ENCODE results near the gene TUG1. TPM values are rescaled to one million over a fixed set of nuclear protein-coding genes. Genes with fewer than 3 reads are reported as not detected.

Gene TUG1
- total RNA-seq, 1 experiment from 2014 or later: 39.3 TPM

GRCh38 chr22:30998329-30998728 is 29.3 kb downstream of the TUG1 start:
- DNase-seq (ENCODE audit: low read depth): peak; percentile 20

- no peak for DNase-seq (ENCODE audit: low read depth)
Measured at GRCh38 chr22:31001124-31001770, 32.2 kb downstream of the TUG1 start.

GRCh38 chr22:31005535-31005934 is 36.5 kb downstream of the TUG1 start:
- no peak for DNase-seq (ENCODE audit: low read depth)

DNA sequence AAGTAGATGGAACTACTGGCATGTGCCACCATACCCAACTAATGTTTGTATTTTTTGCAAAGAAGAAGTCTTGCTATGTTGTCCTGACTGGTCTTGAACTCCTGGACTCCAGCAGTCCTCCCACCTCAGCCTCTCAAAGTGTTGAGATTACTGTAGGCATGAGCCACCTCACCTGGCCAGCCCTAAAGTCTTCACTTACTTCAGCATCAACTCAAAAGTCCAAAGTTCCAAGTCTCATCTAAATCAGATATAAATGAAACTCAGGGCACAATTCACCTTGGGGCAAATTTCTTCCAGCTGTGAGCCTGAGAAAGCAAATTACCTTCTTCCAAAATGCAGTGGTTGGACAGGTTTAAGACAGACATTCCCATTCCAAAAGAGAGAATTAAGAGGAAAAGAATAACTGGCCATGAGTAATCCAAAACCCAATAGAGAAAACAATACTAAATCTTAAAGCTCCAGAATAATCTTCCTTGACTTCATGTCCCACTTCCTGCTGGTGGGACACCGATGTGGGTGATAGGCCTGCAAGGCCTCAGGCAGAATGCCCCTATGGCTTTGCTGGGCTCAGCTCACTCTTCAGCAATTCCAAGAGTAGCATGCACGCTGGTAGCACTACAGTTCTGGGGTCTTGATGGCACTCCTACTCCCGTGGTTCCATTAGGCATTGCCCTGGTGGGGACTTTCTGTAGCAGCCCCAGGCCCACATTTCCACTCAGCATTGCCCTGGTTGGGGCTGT is 50.3 kb downstream of the TUG1 start:
- no peak for DNase-seq (ENCODE audit: low read depth)

DNA sequence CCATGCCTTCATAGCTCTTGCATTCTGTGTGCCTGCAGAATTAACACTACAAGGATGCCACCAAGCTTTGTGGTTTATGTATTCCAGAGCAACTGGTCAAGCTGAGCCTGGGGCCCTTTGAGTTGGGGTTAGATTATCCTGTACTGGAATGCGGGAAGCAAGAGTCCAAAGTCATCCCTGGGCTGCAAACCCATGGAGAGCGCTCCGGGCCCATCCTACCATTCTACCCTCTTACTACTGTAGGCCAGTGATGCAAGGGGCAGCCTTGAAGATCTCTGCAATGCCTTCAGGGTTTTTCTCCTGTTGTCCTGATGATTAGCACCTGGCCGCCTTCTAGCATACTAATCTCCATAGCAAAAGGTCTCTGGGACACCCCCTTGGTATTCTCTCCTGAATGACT is 51.3 kb downstream of the TUG1 start:
- no peak for DNase-seq (ENCODE audit: low read depth)

- DNase-seq (ENCODE audit: low read depth): no peak
Measured at GRCh38 chr22:31022516-31022915, 53.5 kb downstream of the TUG1 start.

Other genes starting within 250 kb of the TUG1 start
- gene MORC2, start 491 bp upstream of the TUG1 start, total RNA-seq (2014; rRNA removed): 11.2 and 12.6 TPM in 2 replicates
- 170 and 280 TPM in 2 replicates for gene SMTN, start 112.1 kb downstream of the TUG1 start, total RNA-seq (2014; rRNA removed)
- 61.4 and 87.7 TPM in 2 replicates for gene SELENOM, start 138.3 kb downstream of the TUG1 start, total RNA-seq (2014; rRNA removed)
- gene INPP5J, start 153.7 kb downstream of the TUG1 start, total RNA-seq (2014; rRNA removed): 0.06 TPM in 2 replicates
- gene PLA2G3, start 171.2 kb downstream of the TUG1 start, total RNA-seq (2014; rRNA removed): not detected in 2 replicates
- 30.0 and 36.0 TPM in 2 replicates for gene RNF185, start 190.9 kb downstream of the TUG1 start, total RNA-seq (2014; rRNA removed)
- 24.8 and 30.3 TPM in 2 replicates for gene LIMK2, start 243.0 kb downstream of the TUG1 start, total RNA-seq (2014; rRNA removed)